MM.1S (cell line): Measurements from ENCODE around the gene MAML1.
"Not testable (repeated sequence)": the region's sequence is repeated elsewhere in the genome, so short reads cannot be mapped to it uniquely, and the experiment has no call there.

Experiments
- DNase-seq: peaks from one replicate; pipeline ENCODE4 v3.0.0-alpha.2; 2015
- H2AFZ ChIP-seq: fragments of 300-600 bp; sonication (generic); 2 replicates; pipeline ENCODE4 v1.6.0; 2016; ENCODE audit warnings: antibody characterized with exemption, low read length
- H3F3A ChIP-seq: fragments of 300-600 bp; sonication (generic); 2 replicates; pipeline ENCODE4 v1.6.1; 2016; ENCODE audit warnings: mild to moderate bottlenecking, antibody characterized with exemption, low read length, moderate library complexity, mixed read lengths; ENCODE audit not compliant: insufficient read depth
- H3K27ac ChIP-seq: fragments of 300-600 bp; sonication (generic); 2 replicates; pipeline ENCODE4 v1.5.1; 2016; ENCODE audit warnings: mild to moderate bottlenecking, low read length
- H3K27me3 ChIP-seq: fragments of 300-600 bp; sonication (generic); replicated peaks from 2 replicates; pipeline ENCODE4 v1.6.0; 2016; ENCODE audit warnings: low read length; ENCODE audit not compliant: insufficient read depth
- H3K36me3 ChIP-seq: fragments of 300-600 bp; sonication (generic); replicated peaks from 2 replicates; pipeline ENCODE4 v1.6.1; 2016; ENCODE audit warnings: mild to moderate bottlenecking, low read length, mixed read lengths; ENCODE audit not compliant: insufficient read depth
- H3K4me1 ChIP-seq: fragments of 300-600 bp; sonication (generic); 2 replicates; pipeline ENCODE4 v1.6.1; 2016; ENCODE audit warnings: low read length, mixed read lengths
- H3K4me2 ChIP-seq: fragments of 300-600 bp; sonication (generic); 2 replicates; pipeline ENCODE4 v1.6.0; 2016; ENCODE audit warnings: low read depth, low read length
- H3K4me3 ChIP-seq: fragments of 300-600 bp; sonication (generic); 2 replicates; pipeline ENCODE4 v1.5.1; 2016; ENCODE audit warnings: low read length, mixed read lengths
- H3K79me2 ChIP-seq: fragments of 300-600 bp; sonication (generic); 2 replicates; pipeline ENCODE4 v1.6.1; 2016; ENCODE audit warnings: mixed run types, low read length, mixed read lengths
- H3K9ac ChIP-seq: fragments of 300-600 bp; sonication (generic); 2 replicates; pipeline ENCODE4 v1.6.1; 2016; ENCODE audit warnings: low read length, mixed read lengths
- H3K9me2 ChIP-seq: fragments of 300-600 bp; sonication (generic); replicated peaks from 2 replicates; pipeline ENCODE4 v1.6.1; 2016; ENCODE audit warnings: mild to moderate bottlenecking, low read length, mixed read lengths; ENCODE audit not compliant: insufficient read depth
- H3K9me3 ChIP-seq: fragments of 300-600 bp; sonication (generic); replicated peaks from 2 replicates; pipeline ENCODE4 v1.6.1; 2016; ENCODE audit warnings: mild to moderate bottlenecking, low read length, mixed read lengths; ENCODE audit not compliant: insufficient read depth
- H4K20me1 ChIP-seq: fragments of 300-600 bp; sonication (generic); 2 replicates; pipeline ENCODE4 v1.6.1; 2016; ENCODE audit warnings: mild to moderate bottlenecking, low read length, moderate library complexity, mixed read lengths; ENCODE audit not compliant: insufficient read depth
- CTCF ChIP-seq: fragments of 300-600 bp; sonication (generic); IDR thresholded peaks from 2 replicates; pipeline ENCODE4 v1.5.1; 2016; ENCODE audit warnings: antibody characterized with exemption, low read length, mixed read lengths
- EZH2 ChIP-seq: fragments of 300-600 bp; sonication (generic); optimal IDR thresholded peaks from 2 replicates; pipeline ENCODE3; 2017; ENCODE audit warnings: low read depth, mild to moderate bottlenecking, antibody characterized with exemption, low read length, mixed read lengths
- EZH2phosphoT487 ChIP-seq: fragments of 300-600 bp; sonication (generic); IDR thresholded peaks from 2 replicates; pipeline ENCODE4 v1.6.1; 2018; ENCODE audit warnings: antibody characterized with exemption, low read length

The MAML1 gene

GRCh38 chr5:179732412-179732917, at the start of gene MAML1:
Gene MAML1, plus strand, starts transcription at chr5:179732822. Its CDS starts 291 bp downstream, at chr5:179733113.
- TF ChIP-seq EZH2 (no peak), CTCF (no peak), EZH2phosphoT487 (no peak)
- no peaks in the 10 kb centered on the region for H4K20me1 ChIP-seq
- H3K4me2 ChIP-seq = peak within 1 kb of the TSS; percentile 84
- peaks cover 31% of the 10 kb centered on the region for H3K4me1 ChIP-seq
- no peaks in the 10 kb centered on the region for H3K27me3 ChIP-seq
- peak; percentile 100 for DNase-seq
- H3K36me3 ChIP-seq = peaks cover 13% of the 10 kb centered on the region; the same call in 1 of the 2 replicates
- no peaks in the 10 kb centered on the region for H3K9me2 ChIP-seq
- H3K27ac ChIP-seq = peak within 1 kb of the TSS; percentile 62; the same call in 1 of the 2 replicates
- peak within 1 kb of the TSS; percentile 82 for H3K9ac ChIP-seq
- peak within 1 kb of the TSS; percentile 98 for H3K4me3 ChIP-seq
- H3F3A ChIP-seq = peaks cover 41% of the 10 kb centered on the region
- H3K79me2 ChIP-seq = peaks cover 49% of the 10 kb centered on the region
- peak within 1 kb of the TSS; percentile 46; the same call in 1 of the 2 replicates for H2AFZ ChIP-seq
- H3K9me3 ChIP-seq = no peaks in the 10 kb centered on the region

- DNase-seq, H3K4me2 ChIP-seq, H3F3A ChIP-seq, H3K4me1 ChIP-seq, H4K20me1 ChIP-seq, H3K9me2 ChIP-seq, H3K36me3 ChIP-seq, H3K27ac ChIP-seq, H3K9ac ChIP-seq, H3K27me3 ChIP-seq, H3K79me2 ChIP-seq, H3K9me3 ChIP-seq, H2AFZ ChIP-seq, H3K4me3 ChIP-seq: not testable (repeated sequence)
Measured at GRCh38 chr5:179689212-179689611, 43.4 kb upstream of the MAML1 start.

GRCh38 chr5:179694561-179694960, 38.1 kb upstream of the MAML1 start:
- no peaks in the 10 kb centered on the region for H3K9me3 ChIP-seq
- no peak overlapping the region for H3K9ac ChIP-seq

More at GRCh38 chr5:179694561-179694960, 38.1 kb upstream of the MAML1 start:
- H3K27me3 ChIP-seq = no peaks in the 10 kb centered on the region
- H3K79me2 ChIP-seq = peaks cover 12% of the 10 kb centered on the region
- no peak overlapping the region for H3K27ac ChIP-seq
- no peaks in the 10 kb centered on the region for H3F3A ChIP-seq
- H3K4me2 ChIP-seq = no peak overlapping the region
- H3K9me2 ChIP-seq = no peaks in the 10 kb centered on the region
- TF ChIP-seq EZH2 (no peak), CTCF (no peak), EZH2phosphoT487 (no peak)
- no peak overlapping the region for H3K4me3 ChIP-seq
- H4K20me1 ChIP-seq = no peaks in the 10 kb centered on the region
- no peak for DNase-seq
- no peaks in the 10 kb centered on the region for H3K36me3 ChIP-seq
- H3K4me1 ChIP-seq = no peaks in the 10 kb centered on the region
- no peak overlapping the region for H2AFZ ChIP-seq
